ENCODE results near the gene GPN2. TPM values are rescaled to one million over a fixed set of nuclear protein-coding genes. Genes with fewer than 3 reads are reported as not detected.
A peak's percentile ranks its signal among the peaks of the same experiment; 100 is the strongest.

GPN2 gene
- total and polyA plus RNA-seq, 4 donors, result 9.5 to 12.7 (median 10.4) TPM

DNA sequence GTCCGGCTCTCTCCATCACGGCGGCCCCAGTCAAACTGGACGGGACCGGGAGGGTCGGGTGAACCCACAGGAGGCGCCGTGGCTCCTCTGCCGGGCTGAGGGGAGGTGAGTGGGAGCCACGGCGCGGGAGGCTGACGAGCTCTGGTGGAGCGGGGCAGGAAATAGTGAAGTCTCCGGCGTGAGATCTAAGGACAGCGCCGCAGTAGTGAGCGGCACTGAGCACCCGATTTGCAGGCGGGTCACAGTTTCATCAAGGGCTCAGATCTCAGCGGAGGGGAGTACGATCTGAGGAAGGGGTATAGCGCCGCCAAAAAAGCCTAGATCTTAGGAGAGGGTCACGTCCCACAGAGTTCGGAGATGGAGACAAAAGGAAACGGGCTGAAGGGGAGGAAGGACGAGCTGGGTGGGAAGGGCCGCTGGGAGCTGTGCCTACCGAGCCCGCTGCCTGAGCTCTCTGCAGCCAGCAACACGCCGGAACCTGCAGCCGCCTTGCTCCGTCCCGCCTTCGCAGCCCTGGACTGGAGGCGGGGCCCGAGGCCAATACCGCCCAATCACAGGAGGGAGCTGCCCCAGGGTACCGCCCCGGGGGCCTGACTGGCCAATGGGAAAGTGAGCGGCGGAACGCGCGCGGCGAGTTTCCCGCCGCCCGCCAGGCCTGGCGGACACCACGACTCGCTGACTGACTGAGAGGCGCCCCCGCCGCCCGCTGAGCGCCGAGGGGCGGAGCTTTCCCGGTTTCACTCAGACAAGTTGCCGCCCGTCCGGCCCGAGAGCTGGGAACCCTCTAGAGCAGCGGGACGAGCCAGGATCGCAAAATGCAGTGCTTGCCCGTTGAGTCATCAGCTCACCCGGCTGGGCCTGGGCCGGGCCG lies 25.2 kb downstream of the GPN2 start:
- Histone ChIP-seq H3K27ac (ENCODE audit: low read depth in 1 of 2, low read length in 2 of 2) (peak overlapping the region; percentile 89 to 94), H3K36me3 (ENCODE audit: control insufficient read depth in 4 of 4, insufficient read depth in 3 of 4, low read depth in 1 of 4, low read length in 3 of 4) (no peaks in the 10 kb centered on the region), H3K9ac (ENCODE audit: low read depth in 1 of 2, low read length in 2 of 2) (peak overlapping the region; percentile 32 to 81), H3K9me3 (ENCODE audit: control insufficient read depth in 4 of 4, low read length in 3 of 4) (no peaks in the 10 kb centered on the region), H3K27me3 (ENCODE audit: control insufficient read depth in 4 of 4, insufficient read depth in 4 of 4, low read length in 3 of 4) (no peaks in the 10 kb centered on the region), H3K4me3 (ENCODE audit: low read depth in 1 of 3, low read length in 3 of 3) (peak overlapping the region; percentile 50 to 74 (median 67)), H3K4me1 (ENCODE audit: control insufficient read depth in 4 of 4, insufficient read depth in 4 of 4, low read length in 3 of 4) (peaks cover 0 to 12% (median 6%) of the 10 kb centered on the region in 4 donors)
- DNase-seq (ENCODE audit: low spot score), result peak; percentile 95
- TF ChIP-seq HNF4G (IDR thresholded peaks at IDR 0.05), result no peak
- peak; percentile 66 to 78 for TF ChIP-seq JUND (IDR thresholded peaks at IDR 0.05)
- TF ChIP-seq HNF4A (conservative IDR thresholded peaks at IDR 0.05), result no peak
- TF ChIP-seq FOXA1 (IDR thresholded peaks at IDR 0.05), result no peak
- no peak for TF ChIP-seq RXRA (IDR thresholded peaks at IDR 0.05)
- TF ChIP-seq YY1 (IDR thresholded peaks at IDR 0.05), result no peak
- TF ChIP-seq CTCF (IDR thresholded peaks at IDR 0.05; ENCODE audit: low read depth, low read length, missing input control), result no peak
- no peak for TF ChIP-seq RAD21 (IDR thresholded peaks at IDR 0.05)
- TF ChIP-seq TAF1 (conservative IDR thresholded peaks at IDR 0.05), result peak; percentile 59
- peak; percentile 35 to 51 for TF ChIP-seq EGR1 (IDR thresholded peaks at IDR 0.05; ENCODE audit: low read depth in 2 of 2)
- TF ChIP-seq NR2F2 (IDR thresholded peaks at IDR 0.05), result no peak
- TF ChIP-seq REST (IDR thresholded peaks at IDR 0.05), result peak; percentile 85
- TF ChIP-seq SP1 (IDR thresholded peaks at IDR 0.05), result peak; percentile 88
- TF ChIP-seq ATF3 (IDR thresholded peaks at IDR 0.05), result peak; percentile 35
- TF ChIP-seq GABPA (IDR thresholded peaks at IDR 0.05 in 1 of 2, conservative IDR thresholded peaks at IDR 0.05 in 1 of 2), result peak in 1 of 2 donors; percentile 77
- TF ChIP-seq, protein P1, sequence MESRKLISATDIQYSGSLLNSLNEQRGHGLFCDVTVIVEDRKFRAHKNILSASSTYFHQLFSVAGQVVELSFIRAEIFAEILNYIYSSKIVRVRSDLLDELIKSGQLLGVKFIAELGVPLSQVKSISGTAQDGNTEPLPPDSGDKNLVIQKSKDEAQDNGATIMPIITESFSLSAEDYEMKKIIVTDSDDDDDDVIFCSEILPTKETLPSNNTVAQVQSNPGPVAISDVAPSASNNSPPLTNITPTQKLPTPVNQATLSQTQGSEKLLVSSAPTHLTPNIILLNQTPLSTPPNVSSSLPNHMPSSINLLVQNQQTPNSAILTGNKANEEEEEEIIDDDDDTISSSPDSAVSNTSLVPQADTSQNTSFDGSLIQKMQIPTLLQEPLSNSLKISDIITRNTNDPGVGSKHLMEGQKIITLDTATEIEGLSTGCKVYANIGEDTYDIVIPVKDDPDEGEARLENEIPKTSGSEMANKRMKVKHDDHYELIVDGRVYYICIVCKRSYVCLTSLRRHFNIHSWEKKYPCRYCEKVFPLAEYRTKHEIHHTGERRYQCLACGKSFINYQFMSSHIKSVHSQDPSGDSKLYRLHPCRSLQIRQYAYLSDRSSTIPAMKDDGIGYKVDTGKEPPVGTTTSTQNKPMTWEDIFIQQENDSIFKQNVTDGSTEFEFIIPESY (IDR thresholded peaks at IDR 0.05), result no peak
- TF ChIP-seq, protein P2, sequence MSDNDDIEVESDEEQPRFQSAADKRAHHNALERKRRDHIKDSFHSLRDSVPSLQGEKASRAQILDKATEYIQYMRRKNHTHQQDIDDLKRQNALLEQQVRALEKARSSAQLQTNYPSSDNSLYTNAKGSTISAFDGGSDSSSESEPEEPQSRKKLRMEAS (IDR thresholded peaks at IDR 0.05), result no peak
- no peak for TF ChIP-seq FOXA2 (IDR thresholded peaks at IDR 0.05)
- under 1% methylated on average over 75 of the region's 75 CpGs for WGBS
